NCI-H2227 (cell line): ENCODE data around the gene MARCHF10.

Source experiments
- DNase-seq: peaks from one replicate; lab custom pipeline; 2025; ENCODE audit not compliant: unreplicated experiment; lab: John Stamatoyannopoulos, UW

The MARCHF10 gene

DNA sequence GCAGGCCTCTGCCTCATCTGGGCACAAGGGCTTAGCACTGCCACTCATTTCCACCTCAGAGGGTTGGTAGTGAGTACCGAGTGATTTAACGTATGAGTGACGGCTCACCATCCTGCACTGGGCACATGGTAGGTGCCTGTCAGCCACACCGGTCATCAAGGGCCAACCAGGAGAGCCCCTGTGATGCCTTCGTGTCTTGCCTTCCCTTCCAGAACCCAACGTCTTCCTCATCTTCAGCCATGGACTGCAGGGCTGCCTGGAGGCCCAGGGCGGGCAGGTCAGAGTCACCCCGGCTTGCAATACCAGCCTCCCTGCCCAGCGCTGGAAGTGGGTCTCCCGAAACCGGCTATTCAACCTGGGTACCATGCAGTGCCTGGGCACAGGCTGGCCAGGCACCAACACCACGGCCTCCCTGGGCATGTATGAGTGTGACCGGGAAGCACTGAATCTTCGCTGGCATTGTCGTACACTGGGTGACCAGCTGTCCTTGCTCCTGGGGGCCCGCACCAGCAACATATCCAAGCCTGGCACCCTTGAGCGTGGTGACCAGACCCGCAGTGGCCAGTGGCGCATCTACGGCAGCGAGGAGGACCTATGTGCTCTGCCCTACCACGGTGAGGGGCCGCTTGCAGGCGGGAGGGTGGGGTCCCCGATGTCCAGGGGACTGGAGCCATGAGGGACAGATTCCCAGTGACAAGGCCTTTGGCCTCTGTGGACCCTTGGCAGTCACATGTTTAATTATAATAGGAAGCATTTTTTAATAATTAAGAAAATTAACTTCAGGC, 143.6 kb downstream of the MARCHF10 start:
- no peak for DNase-seq

DNA sequence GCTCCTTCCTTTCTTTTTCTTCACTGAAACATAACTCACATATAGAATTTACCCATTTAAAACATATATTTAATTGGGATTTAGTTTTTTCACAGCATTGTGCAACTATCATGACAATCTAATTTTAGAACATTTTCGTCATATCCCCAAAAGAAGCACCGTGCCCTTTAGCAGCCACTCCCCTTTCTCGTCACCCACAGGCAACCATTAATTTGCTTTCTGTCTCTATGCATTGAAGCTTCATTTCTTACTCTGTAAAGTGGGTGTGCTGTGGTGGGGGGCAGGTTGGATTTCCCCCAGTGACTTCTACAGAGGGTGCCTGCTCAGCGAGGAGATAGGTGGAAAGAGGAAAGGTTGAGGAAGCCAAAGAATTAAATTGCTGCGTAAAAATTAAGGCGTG, 144.8 kb downstream of the MARCHF10 start:
- no peak for DNase-seq

DNA sequence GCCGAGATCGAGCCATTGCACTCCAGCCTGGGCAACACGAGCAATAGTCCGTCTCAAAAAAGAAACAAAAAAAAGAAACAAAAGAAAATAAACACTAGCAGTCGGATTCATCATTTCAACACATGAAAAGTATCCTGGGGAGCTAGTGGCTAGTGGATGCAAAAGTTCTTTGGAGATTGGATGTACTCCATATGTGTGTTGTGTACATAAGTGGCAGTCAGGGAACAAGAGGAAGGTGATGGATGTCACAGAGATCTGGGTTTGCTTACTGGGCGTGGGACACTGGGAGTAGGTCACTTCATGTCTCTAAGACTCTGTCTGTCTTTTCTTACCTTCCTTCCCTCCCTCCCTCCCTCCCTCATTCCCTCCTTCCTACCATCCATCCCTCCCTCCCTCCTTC, 145.3 kb downstream of the MARCHF10 start:
- DNase-seq = no peak

DNA sequence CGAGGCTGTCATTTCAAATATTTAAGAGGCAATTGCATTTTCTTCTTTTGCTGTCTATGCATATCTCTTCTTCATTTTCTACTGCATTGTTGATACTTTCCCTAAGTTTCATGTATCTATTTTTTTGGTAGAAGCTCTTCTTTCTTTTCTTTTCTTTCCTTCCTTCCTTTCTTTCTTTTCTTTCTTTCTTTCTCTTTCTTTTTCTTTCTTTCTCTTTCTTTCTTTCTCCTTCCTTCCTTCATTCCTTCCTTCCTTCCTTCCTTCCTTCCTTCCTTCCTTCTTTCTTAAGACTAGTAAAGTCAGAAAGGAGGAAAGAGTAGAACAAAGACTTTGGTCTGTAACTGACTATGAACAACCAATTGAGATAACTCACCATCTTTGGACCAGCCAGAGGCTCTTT, 146.8 kb downstream of the MARCHF10 start:
- no peak for DNase-seq

DNA sequence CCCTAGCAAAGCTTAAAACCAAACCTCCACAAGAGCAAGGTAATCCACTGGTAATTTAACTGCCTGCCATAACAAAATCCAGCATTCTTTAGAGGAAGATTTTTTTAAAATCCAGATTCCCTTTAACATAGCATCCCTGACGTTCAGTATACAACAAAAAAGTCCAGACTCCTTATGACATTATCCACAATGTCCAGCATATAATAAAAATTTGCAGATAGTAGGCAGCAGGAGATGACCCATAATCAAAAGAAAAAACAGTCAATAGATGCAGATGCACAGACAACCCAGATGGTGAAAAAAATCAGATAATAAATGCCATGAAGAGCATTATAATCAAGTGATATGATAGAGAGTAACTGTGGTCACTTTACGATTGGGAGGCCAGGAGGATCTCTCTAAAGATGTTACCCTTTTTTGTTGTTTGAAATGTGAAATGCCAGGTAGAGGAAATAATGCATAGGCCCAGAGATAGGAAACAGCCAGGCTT, 147.4 kb downstream of the MARCHF10 start:
- no peak for DNase-seq

DNA sequence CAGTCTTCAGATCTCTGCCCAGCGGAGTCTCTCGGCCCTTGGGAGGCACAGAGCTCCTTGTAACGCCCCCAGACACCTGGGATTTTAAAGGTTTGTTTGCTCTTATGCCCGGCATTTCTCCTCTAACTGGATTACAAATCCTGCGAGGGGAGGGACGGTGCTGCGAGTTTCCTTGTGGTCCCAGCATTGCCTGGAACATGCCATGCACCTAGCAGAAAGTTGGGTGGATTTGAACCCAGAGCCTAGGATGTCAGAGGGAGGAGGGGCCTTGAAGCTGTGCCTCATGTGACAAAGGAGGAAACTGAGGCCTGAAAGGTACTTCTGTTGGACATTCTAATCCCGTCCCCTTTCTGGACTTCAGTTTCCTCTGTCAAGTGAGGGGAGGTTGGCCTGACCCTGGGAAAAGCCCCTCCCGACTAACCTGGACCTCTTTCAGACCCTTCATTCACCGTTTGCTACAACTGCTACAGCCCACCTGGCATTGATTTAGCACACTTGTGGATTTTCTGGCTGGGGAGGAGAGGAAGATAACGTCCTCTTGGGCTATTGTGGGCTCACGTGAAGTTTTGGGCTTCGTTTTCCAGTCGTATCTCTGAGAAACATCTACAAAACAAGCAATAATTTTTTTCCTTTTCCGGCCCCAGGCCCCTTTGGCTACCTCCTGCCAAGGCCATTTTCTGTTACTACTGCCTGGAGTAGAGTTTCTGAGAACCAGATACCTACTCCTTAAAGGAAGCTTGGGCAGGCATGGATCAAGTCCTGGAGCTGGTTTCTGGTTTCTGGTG, 149.8 kb downstream of the MARCHF10 start:
- no peak for DNase-seq

DNA sequence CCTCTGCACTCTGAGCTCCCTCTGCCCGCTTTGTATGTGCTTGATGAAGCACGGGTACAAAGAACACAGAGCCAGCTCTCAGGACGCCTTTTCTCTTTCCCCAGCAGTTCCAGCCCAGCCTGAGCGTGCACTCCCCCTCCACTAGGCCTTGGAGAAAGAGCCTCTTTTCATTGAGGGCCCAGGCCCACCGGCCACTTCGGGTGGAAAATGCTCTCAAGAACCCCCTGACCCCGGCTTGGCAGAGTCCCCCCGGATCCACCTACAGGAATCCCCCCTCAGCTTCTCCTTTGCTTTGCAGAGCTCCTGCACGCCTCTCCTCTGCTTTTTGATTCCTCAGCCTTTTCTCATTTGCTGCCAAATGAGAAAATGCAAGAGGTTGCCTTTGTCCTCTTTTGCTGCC, 150.4 kb downstream of the MARCHF10 start:
- no peak for DNase-seq

DNA sequence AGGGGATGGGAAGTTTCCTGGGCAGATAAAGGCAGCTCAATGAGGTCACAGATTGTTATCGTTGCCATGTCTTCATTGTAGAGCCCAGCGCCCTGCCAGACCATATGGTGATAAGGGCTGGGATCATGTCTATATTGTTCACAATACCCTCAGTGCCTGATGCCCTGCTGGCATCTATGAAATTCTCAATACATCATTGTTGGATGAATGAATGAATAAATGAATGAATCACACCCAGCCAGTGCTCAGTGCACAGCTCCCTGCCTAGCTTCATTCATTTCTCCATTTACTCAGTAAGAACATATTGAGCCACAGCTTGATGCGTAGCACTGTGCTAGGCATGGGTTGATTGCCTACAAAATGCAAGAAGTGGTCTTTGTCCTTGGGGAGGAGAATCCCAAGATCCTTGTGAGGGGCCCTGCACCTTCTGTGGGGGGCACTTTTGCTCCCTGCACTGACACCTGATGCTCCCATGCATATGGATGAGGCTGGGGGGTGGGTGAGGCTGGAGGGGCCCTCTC, 150.9 kb downstream of the MARCHF10 start:
- DNase-seq = no peak

DNA sequence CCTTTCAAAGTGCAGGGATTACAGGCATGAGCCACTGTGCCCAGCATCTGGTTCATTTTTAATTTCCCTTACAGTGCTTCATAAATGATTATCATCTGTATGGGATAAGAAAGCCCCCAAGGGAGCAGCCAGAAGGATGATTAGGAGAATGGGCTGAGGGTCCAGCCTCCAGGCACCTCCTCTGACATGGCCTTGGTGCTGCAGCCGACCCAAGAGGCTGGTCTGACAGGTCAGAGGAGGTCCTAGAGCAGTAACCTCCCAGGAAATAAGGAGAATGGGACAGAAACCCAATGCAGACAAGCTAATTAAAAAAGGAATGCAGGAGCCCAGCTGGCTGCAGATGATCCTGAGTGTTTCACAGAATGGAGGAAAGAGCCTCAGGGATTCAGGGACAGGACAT, 151.7 kb downstream of the MARCHF10 start:
- DNase-seq = no peak

DNA sequence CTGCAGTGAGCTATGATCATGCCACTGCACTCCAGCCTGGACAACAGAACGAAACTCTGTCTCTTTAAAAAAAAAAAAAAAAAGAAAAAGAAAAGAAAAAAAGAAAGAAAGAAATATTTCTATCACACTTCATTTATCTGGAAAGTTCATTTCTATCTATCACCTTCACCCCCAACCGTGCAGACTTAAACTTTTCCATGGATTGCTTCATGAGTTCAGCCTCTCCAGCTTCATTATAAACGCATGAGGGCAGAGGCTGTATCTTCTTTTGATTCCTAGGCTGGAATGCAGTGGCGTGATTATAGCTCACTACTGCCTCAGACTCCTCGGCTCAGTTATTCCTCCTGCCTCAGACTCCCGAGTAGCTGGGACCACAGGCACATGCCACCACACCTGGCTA, 152.5 kb downstream of the MARCHF10 start:
- DNase-seq = no peak

DNA sequence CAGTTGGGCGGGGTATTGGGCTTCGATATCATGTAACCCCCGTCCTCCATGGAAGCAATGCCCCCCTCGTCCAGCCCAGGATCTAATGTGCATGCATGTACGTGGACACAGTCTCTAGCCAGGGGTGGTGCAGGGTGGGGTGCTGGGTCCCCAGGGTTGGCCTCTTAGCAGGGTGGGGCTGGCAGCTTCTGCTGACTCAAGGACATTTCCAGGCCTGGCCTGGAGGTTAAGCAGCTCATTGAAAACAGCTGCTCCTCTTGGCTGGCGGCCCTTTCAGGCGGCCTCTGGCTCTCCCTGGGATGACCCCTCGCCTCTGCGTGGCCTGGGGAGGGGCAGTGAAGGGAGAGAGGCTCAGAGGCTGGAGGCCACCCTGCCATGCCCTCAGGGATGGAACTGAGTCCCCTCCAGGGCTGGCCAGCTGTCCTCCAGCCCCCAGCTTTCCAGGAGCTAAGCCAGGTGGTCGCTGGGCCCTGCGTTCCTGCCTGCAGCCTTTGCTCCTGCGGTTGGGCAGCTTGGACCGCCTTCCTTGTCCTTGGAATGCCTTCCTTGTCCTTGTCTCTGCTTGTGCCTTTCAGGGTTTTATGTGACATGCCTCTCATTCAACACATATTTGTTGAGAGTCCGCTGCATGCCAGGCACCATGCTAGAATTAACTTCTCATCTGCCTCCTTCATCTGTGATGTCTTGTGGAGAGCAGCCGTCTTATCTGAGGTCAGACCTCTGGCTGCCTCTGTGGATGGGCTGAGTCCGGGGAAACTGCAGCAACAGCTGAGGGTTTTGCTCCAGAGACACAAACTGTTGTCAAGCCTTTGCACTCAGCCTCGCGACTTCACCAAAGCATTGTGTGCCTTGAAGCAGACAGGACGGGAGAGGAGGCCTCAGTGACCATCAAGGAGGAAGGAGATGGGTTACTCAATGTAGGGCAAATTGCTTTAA, 154.0 kb downstream of the MARCHF10 start:
- no peak for DNase-seq

DNA sequence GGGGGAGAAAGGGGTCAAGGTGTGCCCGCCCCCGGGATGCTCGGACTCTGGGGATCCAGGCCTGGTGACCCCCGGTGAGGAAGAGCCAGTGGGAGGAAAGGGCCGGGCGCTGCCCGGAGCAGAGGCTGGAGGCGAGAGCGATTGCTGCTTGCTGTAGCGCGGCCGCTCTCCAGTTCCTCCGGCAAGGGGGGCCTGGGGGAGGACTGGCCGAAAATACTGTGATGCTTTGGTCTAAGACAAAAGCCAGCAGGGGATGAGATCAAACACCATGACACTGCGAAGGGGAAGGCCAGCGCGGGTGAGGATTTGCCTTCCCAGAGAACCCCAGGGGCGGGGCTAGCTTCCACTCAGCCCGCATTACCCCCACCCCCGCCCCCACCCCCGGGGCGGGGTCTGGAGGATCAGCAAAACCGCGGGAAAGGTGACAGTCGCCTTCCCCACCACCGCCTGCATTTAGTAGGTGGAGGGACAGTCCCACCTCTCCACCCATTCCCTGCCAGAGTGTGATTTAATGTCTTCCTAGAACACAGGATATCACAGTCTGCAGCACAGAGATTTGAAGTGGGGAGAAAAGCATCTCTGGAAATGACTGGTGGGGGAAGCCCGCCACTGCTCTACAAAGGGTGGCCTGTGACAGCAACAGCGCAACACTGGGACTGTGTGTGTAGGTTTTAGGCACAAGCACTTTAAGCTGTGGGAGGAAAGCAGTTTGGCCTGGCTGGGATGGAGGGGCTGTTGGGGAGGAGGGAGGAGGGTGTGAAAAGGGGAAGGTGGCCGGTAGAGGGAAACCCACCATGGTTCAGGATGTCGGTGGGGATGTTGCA, 154.9 kb downstream of the MARCHF10 start:
- peak; percentile 91 for DNase-seq

DNA sequence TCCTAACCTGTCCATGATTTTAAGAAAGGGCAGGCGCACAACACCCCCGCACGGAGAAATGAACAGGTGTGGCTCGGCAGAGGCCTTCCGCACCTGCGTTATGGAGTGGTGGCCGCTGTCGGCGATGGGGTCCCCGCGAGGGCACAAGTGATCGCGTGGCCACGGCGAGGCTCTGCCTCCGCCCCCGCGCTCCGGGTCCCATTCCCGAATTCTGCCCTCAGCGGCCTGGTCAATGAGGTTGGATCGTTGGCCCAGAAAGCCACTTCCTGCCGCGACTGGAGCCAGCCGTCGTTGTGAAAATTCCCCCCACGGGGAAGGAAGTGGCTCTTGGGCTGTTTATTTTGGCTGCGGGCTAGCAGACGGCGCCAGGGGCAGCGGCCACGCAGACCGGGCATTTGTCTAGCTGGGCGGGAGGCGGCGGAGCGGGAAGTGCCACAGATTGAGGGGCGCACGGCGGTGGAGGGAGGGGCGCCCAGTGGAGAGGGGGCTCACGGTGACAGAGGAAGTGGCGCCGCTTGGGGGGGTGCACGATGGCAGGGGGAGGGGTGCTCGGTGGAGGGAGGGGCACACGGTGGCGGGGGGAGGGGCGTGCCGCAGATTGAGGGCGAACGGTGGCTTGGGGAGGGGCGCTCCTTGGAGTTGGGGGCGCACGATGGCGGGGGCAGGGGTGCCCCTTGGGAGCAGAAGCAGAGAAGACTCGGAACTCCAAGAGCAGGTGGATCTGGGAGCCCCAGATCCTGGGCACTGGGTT, 155.7 kb downstream of the MARCHF10 start:
- DNase-seq = peak; percentile 68
